ENCODE measurements around the gene JUP.

- no peak for TF ChIP-seq CTCF (IDR thresholded peaks at IDR 0.05; ENCODE audit: poor library complexity)
- no peak for TF ChIP-seq EZH2 (IDR thresholded peaks at IDR 0.05; ENCODE audit: borderline replicate concordance)
- no peak for TF ChIP-seq EZH2phosphoT487 (IDR thresholded peaks at IDR 0.05; ENCODE audit: low read depth, severe bottlenecking, unreplicated experiment)
Observed at GRCh38 chr17:41787021-41787418, 509 bp upstream of the JUP start.

Data from hepatocyte (in vitro differentiated cells).